ENCODE data around the gene CIROP. TPM values are rescaled to one million over a fixed set of nuclear protein-coding genes. Genes with fewer than 3 reads are reported as not detected.

The CIROP gene
- total RNA-seq, 1 donor from 2014 or later, result not detected

DNA sequence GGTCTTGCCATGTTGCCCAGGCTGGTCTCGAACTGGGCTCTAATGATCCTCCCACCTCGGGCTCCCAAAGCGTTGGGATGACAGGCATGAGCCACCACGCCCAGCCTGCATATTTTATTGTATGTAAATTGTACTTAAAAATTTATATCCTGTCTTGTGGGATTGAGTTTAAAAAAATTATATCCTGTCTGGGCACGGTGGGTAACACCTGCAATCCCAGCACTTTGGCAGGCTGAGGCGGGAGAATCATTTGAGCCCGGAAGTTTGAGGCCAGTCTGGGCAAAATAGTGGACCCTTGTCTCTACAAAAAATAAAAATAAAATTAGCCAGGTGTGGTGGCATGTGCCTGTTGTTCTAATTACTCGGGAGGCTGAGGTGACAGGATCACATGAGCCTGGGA is 28.2 kb upstream of the CIROP start:
- DNase-seq, result no peak
- no peak for ATAC-seq (ENCODE audit: poor library complexity)
- intact Hi-C loops (cut with DNase I), result no loop called here

DNA sequence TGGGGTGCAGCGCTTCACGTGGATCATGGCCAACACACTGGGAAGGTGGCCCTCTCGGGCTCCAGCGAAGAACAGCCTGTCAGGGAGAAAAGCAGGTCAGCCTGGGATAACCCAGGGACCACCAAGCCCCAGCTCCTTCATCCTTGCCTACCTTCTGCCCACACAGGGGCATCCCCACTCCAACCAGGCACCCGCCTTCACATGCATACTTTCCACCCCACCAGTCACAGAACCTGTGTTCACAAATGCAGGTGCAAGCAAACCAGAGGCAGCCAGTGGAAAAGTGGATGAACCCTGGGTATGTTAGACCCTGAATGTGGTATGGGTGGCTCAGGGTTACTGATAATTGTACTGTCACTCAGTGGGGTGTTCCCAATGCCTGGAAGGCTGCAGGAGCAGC is 26.7 kb upstream of the CIROP start:
- intact Hi-C loops (cut with DNase I), result no loop called here
- DNase-seq (no peak), ATAC-seq (ENCODE audit: poor library complexity) (no peak)

DNA sequence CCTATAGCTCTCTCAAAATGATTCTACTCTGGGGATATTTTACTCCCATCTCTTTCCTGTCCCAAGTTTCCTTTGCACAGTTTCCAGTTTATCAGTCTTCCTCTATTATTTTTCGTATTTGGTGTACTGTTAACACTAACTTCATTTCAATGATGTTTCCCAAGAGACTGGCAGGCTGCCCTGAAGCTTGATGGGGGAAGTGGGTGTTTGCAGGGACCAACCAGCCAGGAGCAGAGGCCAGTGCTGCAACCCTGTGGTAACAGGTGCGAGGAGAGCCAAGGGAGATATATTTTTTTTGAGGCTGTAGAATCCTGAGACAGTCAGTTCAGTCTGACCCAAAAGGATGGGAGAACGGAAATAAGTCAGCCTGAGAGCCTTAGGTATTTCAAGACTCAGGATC is 26.1 kb upstream of the CIROP start:
- DNase-seq (peak; percentile 55), ATAC-seq (ENCODE audit: poor library complexity) (peak; percentile 26)
- intact Hi-C loops (cut with DNase I), result no loop called here

DNA sequence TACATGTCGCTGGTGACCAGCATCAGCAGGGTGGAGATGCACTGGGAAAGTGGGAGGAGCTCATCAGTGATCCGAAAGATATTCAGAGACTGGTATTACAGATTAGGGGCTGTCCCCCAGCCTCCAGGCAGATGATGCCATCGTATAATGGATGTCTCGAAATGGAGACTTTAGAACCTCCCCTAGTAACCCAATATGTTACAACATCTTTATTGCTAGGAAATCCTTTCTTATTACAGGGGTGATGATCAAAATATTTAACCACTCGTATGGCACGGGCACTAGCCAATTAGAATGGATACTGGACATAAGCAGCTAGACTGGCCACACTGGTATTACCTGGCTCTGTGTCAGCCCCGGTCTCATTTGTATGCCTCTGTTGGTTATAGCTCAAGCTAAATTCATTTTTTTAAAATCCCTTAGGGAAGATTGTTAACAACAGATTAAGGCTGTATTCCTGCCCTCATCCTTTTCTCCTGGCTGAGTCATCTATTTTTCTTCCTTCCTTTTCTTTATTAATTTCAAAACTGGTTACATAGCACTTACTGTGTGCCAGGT is 25.0 kb upstream of the CIROP start:
- intact Hi-C loops (cut with DNase I), result no loop called here
- ATAC-seq (ENCODE audit: poor library complexity) (no peak), DNase-seq (no peak)

DNA sequence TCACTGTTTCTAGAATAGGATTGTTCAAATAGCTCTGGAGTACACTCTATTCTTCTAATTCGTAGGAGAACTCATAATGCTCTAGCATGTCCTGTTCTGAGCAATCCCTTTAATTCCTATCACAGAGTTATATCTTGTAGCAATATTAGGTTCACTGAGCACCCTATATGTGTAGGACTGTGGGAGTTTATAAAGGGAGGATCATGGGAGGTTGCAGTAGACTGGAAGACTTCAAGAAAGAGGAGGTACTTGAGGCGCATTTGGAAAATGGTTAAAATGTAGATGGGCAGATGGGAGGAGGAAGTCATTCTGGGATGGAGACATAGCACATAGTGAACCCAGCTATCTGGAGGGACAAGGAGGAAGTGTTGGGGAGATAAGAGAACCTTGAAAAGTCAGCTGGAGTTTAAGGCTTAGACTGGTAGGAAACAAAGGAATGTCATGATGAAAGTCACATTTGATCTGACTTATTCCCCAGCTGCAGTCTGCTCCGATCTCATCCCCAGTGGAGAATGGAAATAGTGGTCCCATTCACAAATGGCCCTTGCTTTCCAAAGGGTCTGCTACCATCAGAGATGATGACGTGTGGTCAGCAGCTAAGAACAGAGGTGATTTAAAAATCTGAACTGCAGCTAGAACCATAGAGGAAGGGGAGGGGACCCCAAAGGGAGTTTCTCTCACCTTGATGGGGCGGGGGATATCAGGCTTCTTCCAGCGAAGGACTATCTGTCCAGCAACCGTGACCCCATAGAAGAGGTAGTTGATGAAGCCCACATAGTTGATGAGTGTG is 24.4 kb upstream of the CIROP start:
- intact Hi-C loops (cut with DNase I), result no loop called here
- no peak for ATAC-seq (ENCODE audit: poor library complexity)
- no peak for DNase-seq

DNA sequence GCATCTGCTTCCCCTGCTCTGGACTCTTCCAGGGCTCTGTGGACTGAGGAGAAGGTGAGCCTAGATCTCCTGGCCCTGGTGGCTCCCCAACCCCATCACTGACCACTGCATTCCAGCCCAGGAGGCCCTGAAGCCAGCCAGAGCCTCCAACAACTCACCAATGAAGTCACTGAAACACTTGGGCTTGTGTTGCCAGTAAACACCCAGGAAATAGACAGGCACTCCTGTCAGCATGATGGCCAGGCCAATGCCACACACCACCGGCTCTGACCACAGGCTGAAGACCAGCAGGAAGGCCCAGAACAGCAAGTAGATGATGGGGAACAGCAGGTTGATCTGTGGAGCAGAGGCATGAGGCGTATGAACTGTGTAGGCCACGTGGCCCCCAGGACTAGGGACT is 23.1 kb upstream of the CIROP start:
- intact Hi-C loops (cut with DNase I), result no loop called here
- no peak for DNase-seq
- no peak for ATAC-seq (ENCODE audit: poor library complexity)

DNA sequence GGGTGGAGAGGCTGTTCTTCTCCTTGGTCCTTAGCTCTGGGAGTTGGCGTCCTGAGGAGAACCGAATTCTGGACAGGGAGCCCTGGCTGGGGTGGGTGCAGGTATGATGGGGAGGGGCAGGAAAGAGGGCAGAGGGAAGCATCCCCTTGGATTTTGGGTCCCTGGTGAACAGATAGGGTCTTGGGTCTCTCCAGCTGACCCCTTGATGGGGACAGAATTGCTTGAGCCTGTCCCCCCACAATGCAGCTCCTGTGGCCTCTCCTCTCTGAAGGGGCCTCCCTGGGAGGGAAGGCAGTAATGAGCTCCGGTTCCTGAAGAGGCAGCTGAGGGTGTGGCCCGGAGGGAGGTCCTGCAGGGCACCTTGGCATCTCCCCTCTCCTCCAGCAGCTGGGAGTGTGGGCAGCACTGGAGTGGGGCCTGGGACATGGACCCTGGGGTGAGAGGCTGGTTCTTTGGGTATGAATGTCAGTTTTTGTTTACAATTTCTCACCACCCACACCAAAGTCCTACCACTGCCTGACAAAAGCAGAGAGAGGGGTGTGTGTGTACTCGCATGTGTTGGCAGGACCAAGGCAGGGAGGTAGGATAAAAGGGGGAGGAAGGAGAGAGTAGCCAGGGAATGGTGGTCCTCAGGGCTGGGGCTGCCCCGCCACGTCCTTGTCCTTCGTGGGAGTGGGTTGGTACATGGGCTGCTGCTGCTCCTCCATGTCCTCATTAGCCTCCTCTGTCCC is 21.9 kb upstream of the CIROP start:
- ATAC-seq (ENCODE audit: poor library complexity) (no peak), DNase-seq (no peak)
- intact Hi-C loops (cut with DNase I), result no loop called here

DNA sequence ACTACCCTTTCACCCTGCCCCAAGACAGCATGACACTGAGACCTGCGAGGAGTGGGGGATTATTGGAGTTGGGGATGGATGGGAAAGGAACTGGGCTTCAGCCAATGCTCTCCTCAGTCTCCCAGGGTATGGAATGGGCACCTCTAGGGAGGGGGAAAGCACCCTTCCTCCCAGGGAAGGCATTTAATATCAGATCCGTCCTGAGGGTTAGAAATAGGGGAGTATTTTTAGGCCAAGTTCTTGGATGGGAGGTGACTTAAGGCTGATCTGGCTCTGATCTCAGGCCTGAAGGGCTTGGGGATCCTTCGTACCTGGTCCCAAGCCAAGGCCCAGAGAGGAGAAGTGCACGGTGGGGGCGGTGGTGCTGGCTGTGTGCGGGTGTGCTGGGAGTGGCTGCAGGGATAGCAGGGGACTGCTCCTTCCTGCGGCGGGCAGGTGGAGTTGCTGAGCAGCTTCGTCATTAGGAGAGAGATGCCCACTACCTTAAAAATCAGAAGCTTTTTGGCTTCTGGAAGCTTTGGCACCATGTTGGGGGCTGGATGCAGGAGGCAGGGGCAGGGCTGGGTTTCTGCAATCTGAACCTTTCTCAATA is 21.2 kb upstream of the CIROP start:
- DNase-seq, result peak; percentile 49
- intact Hi-C loops (cut with DNase I), result no loop called here
- ATAC-seq (ENCODE audit: poor library complexity), result peak; percentile 43

DNA sequence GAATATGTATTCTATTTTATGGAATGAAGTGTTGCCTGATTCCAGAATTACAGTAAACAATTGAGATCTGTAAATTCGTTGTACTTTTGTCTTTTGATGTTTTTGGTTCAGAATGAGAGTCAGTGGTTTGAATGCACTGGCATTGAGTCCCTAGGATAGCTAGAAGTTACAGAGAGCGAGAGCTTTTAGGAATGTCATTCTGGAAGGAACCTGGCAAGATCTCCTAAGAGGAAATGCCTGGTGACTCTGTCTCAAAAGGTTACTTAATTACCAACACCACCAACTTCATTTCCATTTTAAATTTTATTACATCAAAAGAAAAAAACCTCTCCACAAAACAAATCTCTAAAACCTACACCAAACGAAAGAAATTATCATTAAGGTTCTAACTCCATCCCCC is 20.2 kb upstream of the CIROP start:
- DNase-seq (no peak), ATAC-seq (ENCODE audit: poor library complexity) (no peak)
- intact Hi-C loops (cut with DNase I), result no loop called here

DNA sequence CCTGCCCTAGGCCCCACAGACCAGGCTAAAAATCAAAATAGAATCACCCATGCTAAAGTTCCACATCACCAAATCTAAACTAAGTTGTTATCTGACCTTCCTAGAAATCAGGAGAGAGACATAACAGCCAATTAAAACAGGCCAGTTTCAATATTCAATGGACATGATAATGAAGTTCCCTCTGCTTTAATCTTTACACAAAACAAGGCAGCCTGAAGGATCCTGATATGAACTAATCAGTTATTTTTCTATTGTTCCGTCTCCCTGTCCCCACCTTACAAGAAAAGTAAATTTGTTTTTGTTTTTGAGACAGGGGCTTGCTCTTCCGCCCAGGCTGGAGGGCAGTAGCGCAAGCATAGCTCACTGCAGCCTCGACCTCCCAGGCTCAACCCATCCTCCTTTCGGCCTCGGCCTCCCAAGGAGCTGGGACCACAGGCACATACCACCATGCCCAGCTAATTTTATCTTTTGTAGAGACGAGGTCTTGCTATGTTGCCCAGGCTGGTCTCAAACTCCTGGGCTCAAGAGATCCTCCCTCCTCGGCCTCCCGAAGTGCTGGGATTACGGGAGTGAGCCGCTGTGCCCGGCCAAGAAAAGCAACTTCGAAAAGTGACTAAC is 19.7 kb upstream of the CIROP start:
- intact Hi-C loops (cut with DNase I), result no loop called here
- DNase-seq (no peak), ATAC-seq (ENCODE audit: poor library complexity) (no peak)

DNA sequence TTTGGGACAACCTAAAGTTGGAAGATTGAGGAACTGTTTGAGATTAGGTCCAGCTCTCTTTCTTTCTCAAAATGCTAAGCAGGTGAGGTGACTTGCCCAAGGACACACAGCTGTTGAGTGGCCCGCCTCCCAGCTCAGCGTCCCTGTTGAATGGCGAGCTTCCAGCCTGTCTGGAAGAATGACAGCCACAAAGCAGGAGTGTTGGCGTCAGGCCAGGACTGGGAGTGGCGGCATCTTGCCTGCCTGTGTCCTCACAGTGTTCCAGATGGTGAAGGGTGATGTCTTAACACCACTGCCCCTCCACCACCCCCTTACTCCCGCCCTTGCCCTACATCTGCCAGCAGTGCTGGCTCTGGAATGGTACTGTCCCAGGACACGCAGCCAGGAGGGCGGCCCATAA is 18.6 kb upstream of the CIROP start:
- intact Hi-C loops (cut with DNase I), result no loop called here
- peak; percentile 76 for ATAC-seq (ENCODE audit: poor library complexity)
- peak; percentile 87 for DNase-seq

DNA sequence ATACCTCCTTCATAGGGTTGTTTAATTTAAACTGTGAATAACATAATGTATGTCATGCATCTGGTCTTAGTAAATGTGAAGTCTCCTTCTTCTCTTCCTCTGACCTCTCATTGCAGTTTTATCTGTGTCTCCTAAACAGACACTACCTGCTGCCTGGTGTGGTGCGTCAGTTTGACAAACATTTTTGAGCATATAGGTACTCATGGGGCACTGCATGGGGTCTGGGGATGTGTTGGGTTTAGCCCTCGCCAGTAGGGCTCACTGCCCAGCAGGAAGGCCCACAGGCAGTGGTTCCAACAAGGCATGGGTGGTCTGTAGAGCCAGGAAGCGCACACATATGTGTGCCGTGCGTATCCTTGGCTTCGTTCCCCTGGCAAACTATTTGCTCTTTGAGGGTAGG is 17.3 kb upstream of the CIROP start:
- no peak for DNase-seq

DNA sequence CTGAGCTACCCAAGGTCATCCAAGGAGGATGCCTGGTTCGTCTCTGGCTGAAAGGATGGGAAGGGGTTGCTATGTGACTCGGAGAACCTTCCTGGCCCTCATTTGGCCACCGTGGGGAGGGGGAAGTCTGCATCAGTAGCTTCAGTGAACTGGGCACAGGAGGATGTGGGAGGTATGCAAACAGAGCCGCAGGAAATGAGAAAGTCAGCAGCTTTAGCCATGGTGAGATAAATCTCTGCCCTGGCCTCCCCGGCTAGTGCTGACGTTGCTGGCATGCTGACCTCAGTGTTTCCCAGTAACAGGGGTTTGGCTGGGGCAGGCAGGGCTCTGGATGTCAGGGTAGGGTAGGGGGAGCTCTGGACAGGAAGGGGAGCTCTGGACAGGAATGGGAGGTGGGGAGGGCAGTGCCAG is 16.6 kb upstream of the CIROP start:
- intact Hi-C loops (cut with DNase I), result loop anchor here (2.0 kb wide), 1 partner anchor 65 kb away; no protein-coding TSS in a partner anchor
- DNase-seq (peak; percentile 47), ATAC-seq (ENCODE audit: poor library complexity) (peak; percentile 30)

More for the DNA sequence above, 17.3 kb upstream of the CIROP start:
- intact Hi-C loops (cut with DNase I), result no loop called here
- ATAC-seq (ENCODE audit: poor library complexity), result no peak

DNA sequence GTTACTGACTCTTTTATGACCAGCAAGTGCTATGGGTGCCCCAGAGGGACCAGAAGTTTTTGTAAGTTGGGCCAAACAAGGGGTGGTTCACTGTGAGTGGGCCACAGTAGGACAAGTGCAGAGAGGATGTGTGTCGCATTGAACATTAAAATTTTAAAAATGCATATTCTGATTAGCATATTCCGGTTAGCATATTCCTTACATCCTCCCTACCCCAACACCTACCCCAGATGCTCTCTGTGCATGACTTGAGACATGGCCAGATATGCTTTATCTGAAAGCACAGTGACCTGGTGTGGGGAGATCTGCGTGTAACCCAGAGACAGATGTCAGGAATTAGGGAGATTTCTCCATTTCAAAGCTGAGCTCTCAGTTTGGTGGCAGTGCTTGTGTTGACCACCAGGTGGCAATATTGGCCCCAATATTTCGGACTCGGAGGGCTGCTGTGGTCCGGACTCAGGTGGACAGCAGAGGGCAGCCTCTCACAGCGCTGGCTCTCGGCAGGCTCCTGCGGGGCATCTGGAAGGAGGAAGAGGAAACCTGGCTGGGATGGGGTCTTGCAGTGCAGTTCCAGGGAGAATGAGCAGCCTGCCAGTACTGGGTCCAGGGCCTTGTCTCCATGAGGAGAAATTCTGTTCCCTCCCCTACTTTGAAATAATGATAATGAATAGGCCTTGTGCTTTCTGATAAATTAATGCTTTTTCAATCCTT is 15.9 kb upstream of the CIROP start:
- ATAC-seq (ENCODE audit: poor library complexity) (peak; percentile 85), DNase-seq (peak; percentile 93)
- intact Hi-C loops (cut with DNase I), result loop anchor here (2.0 kb wide), 1 partner anchor 66 kb away; no protein-coding TSS in a partner anchor

DNA sequence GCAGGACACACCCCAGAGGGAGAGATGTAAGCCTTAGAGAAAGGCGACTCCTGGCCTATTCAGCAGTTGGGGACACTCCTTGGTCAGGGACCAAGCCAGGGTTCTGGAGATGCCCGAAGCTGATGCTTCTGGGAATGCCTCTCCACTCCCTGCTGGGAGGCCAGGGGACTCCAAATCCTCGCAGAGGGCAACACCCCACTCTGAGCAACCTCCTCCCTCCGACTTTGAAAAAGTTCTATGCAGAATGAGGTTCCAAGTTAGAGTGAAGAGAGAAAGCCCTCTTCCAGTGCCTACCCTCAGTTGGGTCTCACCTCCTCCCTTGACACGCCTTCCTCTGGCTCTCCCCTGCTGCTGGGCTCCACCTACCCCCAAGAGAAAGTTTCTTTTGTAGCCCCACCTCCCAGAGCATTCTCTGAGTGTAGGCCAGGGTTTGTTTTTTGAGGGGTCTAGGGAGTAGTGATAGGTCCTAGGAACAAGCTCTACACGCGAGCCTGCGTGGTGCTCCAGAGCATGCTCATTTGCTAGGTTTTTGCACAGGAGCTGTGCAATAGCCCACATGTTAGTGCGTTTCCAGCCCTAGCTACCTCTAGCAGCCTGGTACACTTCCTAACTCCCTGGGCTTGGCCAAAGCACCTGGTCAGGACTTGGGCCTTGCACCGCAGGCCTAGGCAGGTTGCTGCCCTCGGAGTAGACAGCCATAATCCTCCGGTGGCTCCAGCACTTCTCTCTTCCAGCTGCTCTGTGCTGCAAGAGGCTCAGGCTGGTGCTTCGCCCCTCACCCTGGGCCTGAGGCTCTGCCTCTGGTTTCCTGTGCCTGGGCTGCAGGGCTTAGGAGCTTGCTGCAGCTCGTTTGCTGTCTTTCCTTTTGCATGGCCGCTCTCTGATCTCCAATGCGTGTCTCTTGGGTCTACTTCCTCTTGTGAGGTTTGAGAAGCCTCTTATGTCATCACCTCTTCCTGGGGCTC is 14.9 kb upstream of the CIROP start:
- ATAC-seq (ENCODE audit: poor library complexity) (no peak), DNase-seq (no peak)
- intact Hi-C loops (cut with DNase I), result loop anchor here (2.0 kb wide), 1 partner anchor 67 kb away; no protein-coding TSS in a partner anchor

DNA sequence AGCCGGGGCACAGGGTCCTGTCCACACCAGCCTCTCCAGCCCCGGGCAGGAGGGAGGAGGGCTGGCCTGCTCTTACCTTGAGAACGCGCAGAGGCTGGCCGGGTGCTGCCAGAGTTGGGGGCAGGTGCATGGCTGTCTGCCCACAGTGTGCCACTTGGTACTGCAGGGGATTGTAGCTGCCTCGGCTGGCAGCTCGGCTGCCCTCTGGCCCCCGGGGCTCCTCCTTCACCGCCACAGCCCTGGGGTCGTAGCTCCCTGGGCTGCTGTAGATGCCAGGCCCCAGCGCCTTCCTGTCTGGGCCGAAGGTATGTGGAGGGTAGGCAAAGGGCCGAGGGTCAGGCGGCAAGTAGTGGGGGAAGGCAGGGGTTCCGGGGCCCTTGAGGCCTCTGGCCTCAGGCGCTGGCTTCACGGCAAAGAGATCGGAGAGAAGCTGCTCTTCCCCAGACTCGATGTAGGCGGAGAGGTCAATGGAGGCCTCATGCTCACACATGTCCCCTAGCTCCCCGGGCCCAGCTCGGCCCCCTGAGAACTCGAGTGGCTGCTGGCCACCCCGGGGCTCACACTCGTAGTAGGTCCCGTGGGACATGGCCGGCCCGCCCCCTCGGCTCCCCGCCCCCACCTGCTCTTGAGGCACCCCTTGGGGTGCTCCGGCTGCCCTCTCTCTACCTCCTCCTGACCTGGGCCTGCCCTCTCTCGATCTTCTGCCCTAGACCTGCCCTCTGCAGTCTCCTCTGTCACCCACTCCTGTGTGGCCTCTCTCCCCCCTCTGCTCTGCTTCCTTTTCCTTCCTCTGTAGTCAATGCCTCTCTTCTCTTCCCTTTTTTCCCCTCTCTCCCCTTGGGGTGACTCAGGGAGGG is 13.9 kb upstream of the CIROP start, which contains the start of gene CEBPE:
TSS of gene CEBPE (minus strand) at position 750 of the 857 bp plus-strand sequence. CDS start at position 586, 164 bp downstream.
- DNase-seq (no peak), ATAC-seq (ENCODE audit: poor library complexity) (no peak)
- intact Hi-C loops (cut with DNase I), result no loop called here

All from Right ventricle myocardium superior (tissue), 1 donor.